ENCODE results near the gene UST. TPM values are rescaled to one million over a fixed set of nuclear protein-coding genes. Genes with fewer than 3 reads are reported as not detected.
A peak's percentile ranks its signal among the peaks of the same experiment; 100 is the strongest.
"Not testable (repeated sequence)": the region's sequence is repeated elsewhere in the genome, so short reads cannot be mapped to it uniquely, and the experiment has no call there.

Gene UST
- polyA plus RNA-seq, 5 donors, result 6.5 to 9.8 (median 9.0) TPM

GRCh38 chr6:148945301-148946021 is 198.6 kb downstream of the UST start:
- no peak for DNase-seq

GRCh38 chr6:148947621-148948444 is 201.0 kb downstream of the UST start:
- peak; percentile 78 to 82 for DNase-seq

- no peak for DNase-seq
These were observed 204.8 kb downstream of the UST start for GRCh38 chr6:148951662-148952061.

- DNase-seq, result peak; percentile 35 to 48
These were observed 205.6 kb downstream of the UST start for GRCh38 chr6:148952147-148953035.

- no peak for DNase-seq
These were observed 207.6 kb downstream of the UST start for GRCh38 chr6:148954461-148954860.

GRCh38 chr6:148954934-148955333 is 208.1 kb downstream of the UST start:
- no peak for DNase-seq

GRCh38 chr6:148955441-148955840 is 208.6 kb downstream of the UST start:
- DNase-seq, result no peak

GRCh38 chr6:148956163-148956562 is 209.3 kb downstream of the UST start:
- not testable (repeated sequence) for DNase-seq

- DNase-seq, result no peak
These were observed 210.9 kb downstream of the UST start for GRCh38 chr6:148957752-148958151.

- DNase-seq, result no peak
These were observed 212.2 kb downstream of the UST start for GRCh38 chr6:148959008-148959407.

GRCh38 chr6:148959501-148959900 is 212.7 kb downstream of the UST start:
- no peak for DNase-seq

GRCh38 chr6:148962854-148963515 is 216.2 kb downstream of the UST start:
- DNase-seq, result no peak

GRCh38 chr6:148963738-148964137 is 216.9 kb downstream of the UST start:
- DNase-seq, result no peak

GRCh38 chr6:148964467-148964866 is 217.6 kb downstream of the UST start:
- no peak for DNase-seq

- no peak for DNase-seq
These were observed 218.5 kb downstream of the UST start for GRCh38 chr6:148965287-148965686.

- no peak for DNase-seq
These were observed 220.2 kb downstream of the UST start for GRCh38 chr6:148967011-148967520.

GRCh38 chr6:148967541-148967956 is 220.7 kb downstream of the UST start:
- DNase-seq, result no peak

- no peak for DNase-seq
These were observed 222.2 kb downstream of the UST start for GRCh38 chr6:148968771-148969602.

GRCh38 chr6:148969603-148970061 is 222.8 kb downstream of the UST start:
- no peak for DNase-seq
